Esophagus muscularis mucosa (tissue), 4 donors: Measurements from ENCODE around the gene SHH.

Experiments used
- EP300 ChIP-seq: sonication (generic); formaldehyde crosslinking; IDR thresholded peaks from one replicate; pipeline ENCODE4 v1.6.1; 2017; ENCODE audit warnings: antibody characterized with exemption
- POLR2A ChIP-seq: fragments of 450-650 bp; IDR thresholded peaks from one replicate; pipeline ENCODE4 v1.6.1; 2017; ENCODE audit warnings: antibody characterized with exemption, moderate library complexity, mild to moderate bottlenecking, low read depth
- POLR2AphosphoS5 ChIP-seq, 2 donors: sonication (generic); formaldehyde crosslinking; IDR thresholded peaks; one replicate each; pipeline ENCODE4 v1.6.1; 2017; ENCODE audit warnings: antibody characterized with exemption in 2 of 2
- TF ChIP-seq, protein P1 (sequence below), 3 experiments: fragments of 200-600 bp in 2 of 3; fragments of 450-650 bp in 1 of 3; sonication (generic) in 2 of 3; IDR thresholded peaks; one replicate each; pipeline ENCODE4 v1.5.1; 2017 to 2019; ENCODE audit warnings: antibody characterized with exemption in 3 of 3, mild to moderate bottlenecking in 2 of 3, moderate library complexity in 1 of 3

DNA sequence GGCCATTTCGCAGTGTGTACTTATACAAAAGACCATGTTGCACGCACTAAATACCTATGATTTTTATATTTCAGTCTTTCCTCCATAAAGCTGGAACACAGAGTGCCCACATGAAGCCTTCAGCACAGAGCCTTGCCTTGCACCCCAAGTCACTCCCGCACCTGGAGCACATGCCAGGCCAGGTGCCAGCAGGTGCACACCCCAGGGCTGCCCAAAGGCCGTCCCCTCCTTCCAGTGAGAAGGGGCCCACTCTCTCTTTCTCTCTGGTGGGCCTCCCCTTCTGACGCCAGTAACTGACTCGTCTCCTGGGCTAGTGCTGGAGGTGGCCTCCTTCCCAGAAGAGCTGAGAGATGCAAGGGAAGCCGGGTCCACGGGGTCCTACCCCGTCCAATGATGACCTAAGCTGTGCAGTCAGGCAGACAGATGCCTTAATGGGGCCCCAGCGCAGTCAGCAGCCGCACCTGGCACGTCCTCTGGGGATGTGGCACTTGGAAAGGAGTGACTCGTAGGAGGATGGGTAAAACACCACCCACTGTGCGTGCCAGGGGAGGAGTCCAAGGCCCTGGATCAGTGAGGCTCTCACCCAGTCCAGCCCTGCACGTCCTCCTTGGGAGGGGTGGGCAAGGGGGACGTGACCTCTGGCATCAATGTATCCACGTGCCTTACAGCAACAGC lies 17.7 kb upstream of the SHH start:
- TF ChIP-seq POLR2A (no peak), EP300 (no peak), POLR2AphosphoS5 (IDR thresholded peaks at IDR 0.05) (no peak)
- TF ChIP-seq, protein P1, sequence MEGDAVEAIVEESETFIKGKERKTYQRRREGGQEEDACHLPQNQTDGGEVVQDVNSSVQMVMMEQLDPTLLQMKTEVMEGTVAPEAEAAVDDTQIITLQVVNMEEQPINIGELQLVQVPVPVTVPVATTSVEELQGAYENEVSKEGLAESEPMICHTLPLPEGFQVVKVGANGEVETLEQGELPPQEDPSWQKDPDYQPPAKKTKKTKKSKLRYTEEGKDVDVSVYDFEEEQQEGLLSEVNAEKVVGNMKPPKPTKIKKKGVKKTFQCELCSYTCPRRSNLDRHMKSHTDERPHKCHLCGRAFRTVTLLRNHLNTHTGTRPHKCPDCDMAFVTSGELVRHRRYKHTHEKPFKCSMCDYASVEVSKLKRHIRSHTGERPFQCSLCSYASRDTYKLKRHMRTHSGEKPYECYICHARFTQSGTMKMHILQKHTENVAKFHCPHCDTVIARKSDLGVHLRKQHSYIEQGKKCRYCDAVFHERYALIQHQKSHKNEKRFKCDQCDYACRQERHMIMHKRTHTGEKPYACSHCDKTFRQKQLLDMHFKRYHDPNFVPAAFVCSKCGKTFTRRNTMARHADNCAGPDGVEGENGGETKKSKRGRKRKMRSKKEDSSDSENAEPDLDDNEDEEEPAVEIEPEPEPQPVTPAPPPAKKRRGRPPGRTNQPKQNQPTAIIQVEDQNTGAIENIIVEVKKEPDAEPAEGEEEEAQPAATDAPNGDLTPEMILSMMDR (IDR thresholded peaks at IDR 0.05) = no peak
